ENCODE data around the gene ESAM.

The ESAM gene

GRCh38 chr11:124758355-124759265 lies 3.5 kb downstream of the ESAM start:
- TF ChIP-seq, protein P1, sequence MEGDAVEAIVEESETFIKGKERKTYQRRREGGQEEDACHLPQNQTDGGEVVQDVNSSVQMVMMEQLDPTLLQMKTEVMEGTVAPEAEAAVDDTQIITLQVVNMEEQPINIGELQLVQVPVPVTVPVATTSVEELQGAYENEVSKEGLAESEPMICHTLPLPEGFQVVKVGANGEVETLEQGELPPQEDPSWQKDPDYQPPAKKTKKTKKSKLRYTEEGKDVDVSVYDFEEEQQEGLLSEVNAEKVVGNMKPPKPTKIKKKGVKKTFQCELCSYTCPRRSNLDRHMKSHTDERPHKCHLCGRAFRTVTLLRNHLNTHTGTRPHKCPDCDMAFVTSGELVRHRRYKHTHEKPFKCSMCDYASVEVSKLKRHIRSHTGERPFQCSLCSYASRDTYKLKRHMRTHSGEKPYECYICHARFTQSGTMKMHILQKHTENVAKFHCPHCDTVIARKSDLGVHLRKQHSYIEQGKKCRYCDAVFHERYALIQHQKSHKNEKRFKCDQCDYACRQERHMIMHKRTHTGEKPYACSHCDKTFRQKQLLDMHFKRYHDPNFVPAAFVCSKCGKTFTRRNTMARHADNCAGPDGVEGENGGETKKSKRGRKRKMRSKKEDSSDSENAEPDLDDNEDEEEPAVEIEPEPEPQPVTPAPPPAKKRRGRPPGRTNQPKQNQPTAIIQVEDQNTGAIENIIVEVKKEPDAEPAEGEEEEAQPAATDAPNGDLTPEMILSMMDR (IDR thresholded peaks at IDR 0.05) = no peak

DNA sequence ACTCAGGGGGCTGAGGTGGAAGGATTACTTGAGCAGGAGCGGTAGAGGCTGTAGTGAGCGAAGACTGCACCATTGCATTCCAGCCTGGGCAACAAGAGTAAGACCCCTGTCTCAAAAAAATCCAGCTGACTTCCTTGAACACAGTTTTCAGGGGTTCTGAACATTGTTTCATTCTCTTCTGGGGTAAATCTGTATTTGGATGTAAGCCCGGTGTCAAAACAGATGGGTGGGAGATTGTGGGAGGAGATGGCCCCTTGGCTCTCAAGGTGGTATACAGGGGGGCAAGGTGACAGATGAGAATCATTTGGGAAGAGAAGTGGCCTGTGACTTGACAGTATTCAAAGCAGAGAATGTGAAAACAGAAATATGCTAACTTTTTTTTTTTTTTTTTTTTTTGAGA lies 4.8 kb downstream of the ESAM start:
- TF ChIP-seq, protein P1 (IDR thresholded peaks at IDR 0.05) = no peak

GRCh38 chr11:124756753-124757227 lies 5.3 kb downstream of the ESAM start:
- TF ChIP-seq, protein P1 (IDR thresholded peaks at IDR 0.05) = no peak

DNA sequence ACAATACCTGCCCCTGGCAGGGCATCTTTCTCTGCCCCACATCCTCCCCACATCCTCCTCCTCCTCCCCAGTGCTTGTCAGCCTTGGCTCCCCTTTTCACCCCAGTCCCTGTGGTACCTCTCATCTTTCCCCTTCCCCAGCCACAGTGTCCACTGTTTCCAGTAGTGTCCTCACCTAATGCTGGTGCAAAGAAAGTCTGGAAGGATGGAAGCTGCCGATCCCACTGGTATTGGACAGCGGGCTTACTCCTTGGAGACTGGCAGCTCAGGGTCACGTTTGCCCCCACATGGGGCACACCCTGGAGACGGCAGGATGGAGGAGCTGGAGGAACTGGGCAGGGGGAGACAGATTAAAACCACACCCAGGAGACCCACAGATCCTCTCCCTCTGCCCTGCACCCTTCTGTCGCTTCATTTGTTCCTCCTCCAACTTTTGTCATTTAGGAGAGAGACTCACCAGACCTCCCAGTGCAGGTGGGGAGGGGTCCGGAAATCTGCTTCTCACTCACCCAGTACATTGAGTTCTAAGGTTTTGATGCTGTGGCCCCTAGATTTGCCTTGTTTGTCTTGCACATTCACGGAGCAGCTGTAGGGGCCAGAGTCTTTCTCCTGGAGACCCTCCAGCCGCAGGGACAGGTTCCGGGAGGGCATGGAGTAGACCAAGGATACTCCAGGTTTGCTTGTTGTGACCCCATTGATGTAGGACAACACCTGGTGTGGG lies 5.9 kb downstream of the ESAM start:
- TF ChIP-seq, protein P1 (IDR thresholded peaks at IDR 0.05) = no peak

DNA sequence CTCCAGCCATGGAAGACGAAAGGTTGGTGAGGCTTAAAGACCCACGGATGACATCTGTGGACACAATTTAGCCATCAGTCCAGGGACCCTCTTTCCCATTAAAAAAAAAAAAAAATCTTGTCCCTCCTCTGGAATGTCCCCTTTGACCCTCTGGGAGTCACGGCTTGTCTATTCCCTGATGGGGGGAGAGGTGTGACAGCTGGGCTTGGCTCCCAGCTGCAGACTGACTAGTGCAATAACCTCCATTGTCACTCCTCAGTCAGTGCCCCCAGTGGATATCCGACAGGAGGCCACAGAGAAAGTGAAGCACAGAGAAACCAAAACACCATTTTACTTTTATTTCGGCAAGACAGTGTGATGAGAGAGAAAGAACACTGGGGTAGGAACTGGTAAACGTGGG lies 7.4 kb downstream of the ESAM start:
- TF ChIP-seq, protein P1 (IDR thresholded peaks at IDR 0.05) = no peak

GRCh38 chr11:124754309-124754708 lies 7.8 kb downstream of the ESAM start:
- TF ChIP-seq, protein P1 (IDR thresholded peaks at IDR 0.05) = no peak

- TF ChIP-seq, protein P1 (IDR thresholded peaks at IDR 0.05) = no peak
These were observed 8.5 kb downstream of the ESAM start for GRCh38 chr11:124753624-124754023.

All from LNCAP (cell line).